ENCODE measurements around the gene RETN. TPM values are rescaled to one million over a fixed set of nuclear protein-coding genes. Genes with fewer than 3 reads are reported as not detected.

The RETN gene
- total RNA-seq, 1 donor from 2014 or later, result not detected

GRCh38 chr19:7681340-7682174 lies 12.7 kb downstream of the RETN start:
- peak; percentile 72 to 83 for DNase-seq (ENCODE audit: low read depth in 2 of 2)

- no peak for DNase-seq (ENCODE audit: low read depth in 2 of 2)
Measured at GRCh38 chr19:7682175-7682855, 13.5 kb downstream of the RETN start.

- DNase-seq (ENCODE audit: low read depth in 2 of 2), result no peak
Measured at GRCh38 chr19:7685546-7686445, 16.9 kb downstream of the RETN start.

GRCh38 chr19:7687177-7687576 lies 18.3 kb downstream of the RETN start:
- no peak for DNase-seq (ENCODE audit: low read depth in 2 of 2)

- no peak for DNase-seq (ENCODE audit: low read depth in 2 of 2)
Measured at GRCh38 chr19:7689165-7689564, 20.3 kb downstream of the RETN start.

GRCh38 chr19:7690779-7691258 lies 22.0 kb downstream of the RETN start:
- no peak for DNase-seq (ENCODE audit: low read depth in 2 of 2)

GRCh38 chr19:7691497-7691896 lies 22.6 kb downstream of the RETN start:
- DNase-seq (ENCODE audit: low read depth in 2 of 2), result no peak

GRCh38 chr19:7692417-7693088 lies 23.7 kb downstream of the RETN start:
- DNase-seq (ENCODE audit: low read depth in 2 of 2), result no peak

- no peak for DNase-seq (ENCODE audit: low read depth in 2 of 2)
Measured at GRCh38 chr19:7694499-7694898, 25.6 kb downstream of the RETN start.

GRCh38 chr19:7697721-7698287 lies 29.0 kb downstream of the RETN start:
- DNase-seq (ENCODE audit: low read depth in 2 of 2), result no peak

- DNase-seq (ENCODE audit: low read depth in 2 of 2), result no peak
Measured at GRCh38 chr19:7698583-7698982, 29.7 kb downstream of the RETN start.

- no peak for DNase-seq (ENCODE audit: low read depth in 2 of 2)
Measured at GRCh38 chr19:7699003-7699402, 30.2 kb downstream of the RETN start.

- no peak for DNase-seq (ENCODE audit: low read depth in 2 of 2)
Measured at GRCh38 chr19:7699417-7700401, 30.9 kb downstream of the RETN start.

- no peak for DNase-seq (ENCODE audit: low read depth in 2 of 2)
Measured at GRCh38 chr19:7701049-7701653, 32.3 kb downstream of the RETN start.

- no peak for DNase-seq (ENCODE audit: low read depth in 2 of 2)
Measured at GRCh38 chr19:7701654-7702457, 33.0 kb downstream of the RETN start, which contains the start of gene FCER2. Gene FCER2 (minus strand): TSS chr19:7702131. CDS start chr19:7699760, 2,371 bp downstream.

- DNase-seq (ENCODE audit: low read depth in 2 of 2), result no peak
Measured at GRCh38 chr19:7703332-7703731, 34.5 kb downstream of the RETN start.

GRCh38 chr19:7704280-7705060 lies 35.6 kb downstream of the RETN start:
- DNase-seq (ENCODE audit: low read depth in 2 of 2), result no peak

All from lung microvascular endothelial cell (primary cell).